HuH-7.5 (cell line): ENCODE measurements around the gene DGKG.

Source experiments
- DNase-seq: peaks from one replicate; pipeline ENCODE4 v3.0.0; 2011; ENCODE audit warnings: low spot score

The DGKG gene

GRCh38 chr3:186137051-186137685 is 224.9 kb downstream of the DGKG start:
- DNase-seq, result no peak

DNA sequence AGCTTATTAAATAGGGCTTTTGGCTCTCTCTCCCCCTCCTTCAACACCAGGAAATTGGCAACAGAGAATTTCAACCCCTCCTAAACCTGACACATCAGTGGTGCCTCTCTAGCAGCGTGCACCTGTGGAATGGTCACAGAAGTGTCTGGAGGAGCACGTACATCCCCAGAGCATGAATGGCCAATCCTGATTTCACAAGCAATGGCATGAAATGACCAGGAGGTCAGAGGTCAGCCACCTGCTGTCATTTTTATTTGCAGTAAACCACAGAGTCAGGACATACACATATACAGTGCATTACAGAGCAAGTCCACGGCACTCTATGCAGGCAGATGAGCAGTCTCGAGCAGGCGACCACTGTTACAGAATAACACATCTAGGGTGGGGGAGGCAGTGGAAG is 228.1 kb downstream of the DGKG start:
- no peak for DNase-seq

GRCh38 chr3:186132487-186132886 is 229.5 kb downstream of the DGKG start:
- DNase-seq, result no peak

- DNase-seq, result no peak
Measured at GRCh38 chr3:186129206-186129605, 232.8 kb downstream of the DGKG start.

GRCh38 chr3:186128158-186128557 is 233.9 kb downstream of the DGKG start:
- no peak for DNase-seq

DNA sequence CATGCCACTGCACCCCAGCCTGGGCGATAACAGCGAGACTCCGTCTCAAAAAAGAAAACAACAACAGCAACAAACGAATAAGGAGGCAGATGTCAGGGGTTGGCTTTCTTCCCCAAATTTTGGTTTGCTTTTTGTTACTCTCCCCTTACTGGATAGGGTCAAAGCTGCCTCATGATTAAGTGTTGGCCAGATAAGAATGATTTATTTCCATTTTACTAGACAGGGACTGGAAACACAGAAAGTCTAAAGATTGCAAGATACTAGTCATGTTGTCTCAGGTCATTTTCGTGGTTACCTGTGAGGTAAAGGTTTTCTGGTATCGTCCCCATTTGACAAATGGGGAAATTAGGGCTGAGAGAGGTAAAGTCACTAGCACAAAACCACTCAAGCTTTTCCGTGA is 234.6 kb downstream of the DGKG start:
- no peak for DNase-seq

DNA sequence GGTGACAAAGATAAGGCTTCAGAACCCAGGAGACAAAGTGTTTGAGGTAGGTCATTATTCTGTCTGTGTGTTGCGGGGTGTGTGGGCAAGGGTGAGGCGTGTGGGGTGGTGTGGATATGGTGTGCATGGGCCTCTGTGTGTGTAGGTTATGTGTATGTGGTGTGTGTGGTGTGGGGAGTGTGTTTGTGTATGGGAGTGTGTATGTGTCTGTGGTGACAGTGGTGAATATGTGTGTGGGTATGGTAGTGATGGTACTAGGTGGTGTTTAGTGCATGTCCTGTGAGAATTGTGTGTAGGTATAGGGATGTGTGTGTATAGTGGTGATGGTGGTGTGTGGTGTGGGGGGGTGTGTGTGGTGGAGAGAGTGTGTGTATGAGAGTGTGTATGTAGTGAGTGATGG is 236.9 kb downstream of the DGKG start:
- no peak for DNase-seq

- DNase-seq, result no peak
Measured at GRCh38 chr3:186124592-186124991, 237.4 kb downstream of the DGKG start.

DNA sequence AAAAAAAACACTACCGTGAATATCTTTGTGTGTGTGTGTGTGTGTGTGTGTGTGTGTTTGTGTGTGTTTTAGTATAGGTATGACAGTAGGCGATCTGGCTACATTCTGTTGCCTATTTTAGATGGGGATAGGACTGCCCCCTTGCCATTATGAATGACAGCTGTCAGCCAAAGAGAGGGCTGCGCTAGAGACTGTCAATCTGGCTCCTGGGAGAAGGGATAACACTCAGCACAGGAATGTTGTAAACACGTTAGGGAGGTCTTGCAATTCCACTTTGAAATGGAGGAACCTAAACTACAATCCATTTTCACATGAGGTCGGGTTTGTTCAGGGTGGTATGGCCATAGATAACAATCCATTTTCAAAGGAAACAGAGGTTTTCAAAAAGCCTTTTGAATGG is 239.0 kb downstream of the DGKG start:
- no peak for DNase-seq

GRCh38 chr3:186121968-186122367 is 240.1 kb downstream of the DGKG start:
- DNase-seq, result no peak

DNA sequence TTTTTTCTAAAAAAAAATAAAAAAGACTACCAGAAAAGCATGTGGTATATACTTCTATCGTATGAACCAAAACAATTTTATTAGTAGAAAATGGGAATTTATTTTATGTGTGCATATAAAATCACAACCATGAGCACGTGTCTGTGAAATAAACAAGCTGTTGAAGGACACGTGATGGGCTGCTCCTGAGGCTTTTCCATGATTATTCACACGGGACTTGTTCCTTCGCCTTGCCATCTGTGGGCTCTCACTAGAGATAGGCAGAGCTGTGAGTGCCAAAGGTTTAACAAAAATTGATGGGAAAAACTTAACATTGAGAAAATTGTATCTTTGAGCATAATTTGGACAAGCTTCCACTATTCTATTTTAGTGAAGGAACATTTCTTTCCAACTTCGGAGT is 240.8 kb downstream of the DGKG start:
- no peak for DNase-seq

GRCh38 chr3:186119499-186119898 is 242.5 kb downstream of the DGKG start:
- no peak for DNase-seq

DNA sequence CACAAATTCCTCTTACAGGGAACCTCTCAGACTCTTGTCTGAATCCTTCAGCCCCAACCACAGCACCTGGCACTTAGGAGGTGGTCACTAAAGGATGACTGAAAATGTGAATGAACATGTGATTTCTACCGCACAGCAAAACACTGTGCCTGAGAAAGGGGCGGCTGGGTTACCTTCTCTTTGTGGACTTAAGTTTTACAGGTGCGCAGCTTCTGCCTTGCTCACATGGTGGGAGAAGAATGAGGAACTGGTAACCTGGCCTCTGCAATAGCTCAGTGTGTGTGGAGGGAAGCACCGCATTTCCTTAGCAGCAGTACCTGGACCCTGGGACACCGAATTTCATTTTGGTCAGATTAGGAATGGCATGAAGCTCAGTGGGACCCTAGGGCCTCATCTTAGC is 243.3 kb downstream of the DGKG start:
- no peak for DNase-seq

DNA sequence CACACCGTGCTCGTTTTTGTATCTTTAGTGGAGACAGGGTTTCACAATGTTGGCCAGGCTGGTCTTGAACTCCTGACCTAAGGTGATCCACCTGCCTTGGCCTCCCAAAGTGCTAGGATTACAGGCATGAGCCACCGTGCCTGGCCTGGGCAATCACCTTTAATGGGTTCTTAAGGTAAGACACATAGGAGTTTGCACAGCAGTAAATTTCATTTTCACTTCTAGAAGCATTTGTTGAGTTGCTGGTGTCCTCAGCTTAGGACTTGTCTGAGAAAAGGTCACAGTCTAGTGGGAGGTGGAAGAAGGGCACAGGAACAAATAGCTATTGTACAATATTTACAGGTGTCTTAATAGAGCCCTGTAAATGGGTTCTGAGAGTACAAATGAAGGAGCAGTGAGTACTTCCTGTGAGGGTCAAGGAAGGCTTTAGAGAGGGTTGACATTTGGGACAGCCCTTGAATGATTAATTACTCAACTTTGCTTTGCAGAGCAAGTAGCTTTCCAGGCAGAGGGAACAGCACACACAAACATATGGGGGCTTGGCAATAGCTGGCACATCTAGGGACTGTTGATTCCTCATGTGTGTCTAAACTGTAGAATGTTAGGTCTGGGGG is 244.4 kb downstream of the DGKG start:
- DNase-seq, result no peak

DNA sequence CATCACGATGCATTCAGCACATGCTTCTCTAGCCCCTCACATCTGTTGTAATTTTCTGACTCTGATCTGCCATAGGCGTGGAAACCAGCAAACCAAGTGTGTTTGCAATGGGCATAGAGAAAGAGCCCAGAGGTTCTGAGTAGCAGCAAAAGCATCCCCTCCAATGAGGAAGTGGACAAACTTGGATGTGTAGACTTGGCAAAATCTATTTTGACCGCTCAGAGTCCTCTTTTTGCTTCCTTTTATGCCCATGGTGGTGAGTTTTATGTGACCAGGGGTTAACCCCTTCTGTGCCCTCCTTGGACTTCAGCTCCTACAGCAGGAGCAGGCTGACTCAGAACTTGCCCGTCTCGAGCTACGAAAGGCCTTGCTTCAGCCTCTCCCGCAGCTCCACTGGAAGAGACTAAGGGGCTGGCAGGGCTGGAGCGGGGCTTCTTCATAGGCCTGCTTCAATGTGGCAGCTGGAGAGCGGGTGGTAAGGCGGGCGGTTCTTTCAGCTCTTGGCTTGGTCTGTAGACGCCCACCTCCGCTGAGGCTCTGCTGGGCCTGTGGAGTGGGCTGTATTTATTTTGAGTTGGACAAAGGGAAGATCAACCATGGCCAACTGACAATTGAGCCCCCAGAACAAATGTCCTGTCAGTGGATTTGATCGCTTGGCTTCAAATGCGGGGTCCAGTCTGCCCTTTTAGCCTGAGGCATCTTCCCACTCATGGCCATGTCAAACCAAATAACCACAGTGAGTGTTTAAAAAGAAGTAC is 246.6 kb downstream of the DGKG start:
- DNase-seq, result no peak

DNA sequence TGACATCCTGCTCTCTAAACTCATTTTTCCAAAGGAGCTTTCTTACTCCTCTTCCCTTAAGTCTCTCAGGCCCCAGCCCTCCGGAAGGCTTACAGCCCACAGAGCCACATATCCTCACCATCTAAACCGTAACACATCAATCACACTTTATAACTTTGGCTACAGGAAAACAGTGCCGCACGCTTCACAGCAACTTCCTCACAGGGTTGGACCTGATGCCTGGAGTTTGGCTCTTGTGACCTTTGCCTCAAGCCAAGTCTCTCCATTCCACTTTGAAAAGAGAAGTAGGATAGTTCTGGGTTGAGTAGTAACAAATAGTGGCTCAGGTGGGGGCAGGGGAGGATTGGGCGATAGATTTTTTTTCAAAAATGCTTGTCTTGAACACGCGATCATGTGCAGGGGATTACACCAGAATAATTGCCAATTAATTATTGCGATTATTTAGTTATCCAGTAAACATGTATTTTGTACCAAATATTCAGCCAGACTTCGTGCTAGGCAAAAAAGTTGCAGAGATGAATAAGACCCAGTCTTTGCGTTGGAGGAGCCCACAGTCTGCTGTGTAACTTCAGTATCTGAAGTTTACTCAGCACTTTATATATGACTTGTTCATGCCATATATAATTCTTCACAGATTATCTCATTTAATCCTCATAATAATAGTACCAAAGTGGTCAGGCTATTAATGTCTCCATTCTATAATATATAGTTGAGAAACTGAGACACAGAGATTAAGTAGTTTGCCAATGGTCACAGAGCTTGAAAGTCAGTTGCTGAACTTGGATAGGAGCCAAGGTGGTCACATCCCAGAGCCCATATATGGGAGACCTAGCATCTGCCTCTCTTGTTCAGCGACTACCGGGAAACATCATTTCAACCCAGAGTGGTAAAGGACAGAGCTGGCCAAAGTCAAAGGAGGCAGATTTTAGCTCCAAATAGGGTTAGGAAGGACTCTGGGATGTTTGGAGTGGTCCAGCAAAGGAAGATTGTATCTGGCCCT is 250.8 kb downstream of the DGKG start:
- DNase-seq, result no peak

DNA sequence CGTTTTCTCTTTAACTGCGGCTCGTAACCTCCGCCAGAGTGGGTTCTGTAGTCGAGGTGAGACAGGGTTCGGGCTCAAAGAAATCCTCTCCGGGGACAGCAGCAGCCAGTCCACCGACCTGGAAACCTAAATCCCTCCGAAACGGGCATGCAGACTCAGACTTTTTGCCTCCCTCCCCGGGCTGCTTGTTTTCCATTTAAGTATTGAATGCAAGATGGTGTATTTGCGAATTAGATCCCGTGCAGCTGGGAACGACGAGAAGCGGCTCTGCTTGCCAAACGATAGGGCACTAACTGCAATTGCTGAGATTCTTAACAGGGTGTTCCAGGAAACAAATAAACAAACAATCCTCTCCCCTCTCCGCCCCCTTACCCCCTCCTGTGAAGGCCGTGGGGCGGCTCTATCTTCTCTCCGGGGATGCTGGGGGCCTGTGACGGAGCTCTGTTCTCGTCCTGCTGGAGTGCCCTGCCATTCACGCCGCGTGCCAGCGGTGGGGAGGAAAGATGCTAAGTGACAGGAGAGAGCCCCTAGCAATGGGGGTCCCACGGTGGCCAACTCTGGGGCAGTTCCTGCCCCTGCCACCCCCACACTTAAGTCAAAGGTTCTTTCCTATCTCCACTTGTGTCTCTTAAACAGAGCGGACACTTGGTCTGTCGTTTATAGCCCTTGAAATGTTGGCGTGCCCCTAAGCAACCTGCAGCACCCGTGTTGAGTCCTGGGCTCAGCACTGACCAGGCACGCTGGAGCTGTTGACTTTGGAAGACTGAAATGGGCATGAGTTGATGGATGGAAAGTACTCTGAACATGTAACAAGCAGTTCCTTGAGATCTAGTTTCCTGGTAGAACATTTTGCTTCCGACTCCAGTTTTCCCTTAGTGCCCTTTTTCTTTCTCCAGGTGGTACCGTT is 251.9 kb downstream of the DGKG start:
- DNase-seq, result no peak

- DNase-seq, result peak; percentile 94
Measured at GRCh38 chr3:186108941-186109865, 252.8 kb downstream of the DGKG start, which contains the start of gene ETV5. Gene ETV5, minus strand, starts transcription at chr3:186109089. Its CDS starts 3,221 bp downstream, at chr3:186105868.

DNA sequence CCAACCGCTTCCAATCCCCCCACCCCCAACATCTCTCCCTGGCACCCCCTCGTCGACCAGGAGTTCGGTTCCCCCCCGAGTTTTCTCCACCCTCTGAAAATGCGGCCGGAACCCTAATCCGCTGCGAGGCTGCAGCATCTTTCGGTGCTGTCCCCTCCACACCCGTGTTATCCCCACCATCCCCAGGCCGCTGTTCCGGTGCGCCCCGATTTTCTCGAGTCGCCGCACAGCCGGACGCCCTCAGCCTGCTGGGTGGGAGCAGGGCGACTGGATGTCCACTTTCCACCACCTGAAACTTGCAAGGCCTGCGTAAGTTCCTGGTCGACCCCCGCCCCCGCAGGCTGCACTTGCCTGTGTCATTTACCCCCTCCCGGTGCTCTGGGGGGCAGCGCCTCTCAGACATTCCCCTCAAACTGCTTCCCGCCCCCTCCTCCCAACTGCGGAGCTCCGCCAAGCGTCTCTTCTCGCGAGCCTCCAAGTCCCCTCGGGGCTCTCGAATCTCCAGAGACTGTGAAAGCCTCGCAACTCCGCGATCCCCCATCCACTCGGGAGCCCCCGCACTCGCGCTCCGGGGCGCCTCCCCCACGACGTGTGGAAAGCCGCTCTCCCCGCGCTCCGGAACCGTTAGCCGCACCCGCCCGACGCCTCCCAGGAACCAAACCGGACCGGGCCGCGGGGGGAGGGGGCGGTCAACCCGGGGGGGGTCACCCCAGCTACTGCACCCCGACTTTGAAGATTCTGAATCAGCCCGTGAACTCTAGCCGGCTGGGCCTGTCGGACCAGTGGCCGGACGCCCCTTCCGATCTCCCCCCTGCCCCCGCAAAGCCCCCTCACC is 253.7 kb downstream of the DGKG start:
- peak; percentile 56 for DNase-seq
